GM21737 (cell line): ENCODE measurements around the gene C1QTNF1.

Experiments used
- ATAC-seq: cut with Tn5 transposase; IDR thresholded peaks from one replicate; pipeline ENCODE4 v1.9.1; 2021; ENCODE audit warnings: mild to moderate bottlenecking, moderate library complexity; ENCODE audit not compliant: unreplicated experiment

C1QTNF1 gene

DNA sequence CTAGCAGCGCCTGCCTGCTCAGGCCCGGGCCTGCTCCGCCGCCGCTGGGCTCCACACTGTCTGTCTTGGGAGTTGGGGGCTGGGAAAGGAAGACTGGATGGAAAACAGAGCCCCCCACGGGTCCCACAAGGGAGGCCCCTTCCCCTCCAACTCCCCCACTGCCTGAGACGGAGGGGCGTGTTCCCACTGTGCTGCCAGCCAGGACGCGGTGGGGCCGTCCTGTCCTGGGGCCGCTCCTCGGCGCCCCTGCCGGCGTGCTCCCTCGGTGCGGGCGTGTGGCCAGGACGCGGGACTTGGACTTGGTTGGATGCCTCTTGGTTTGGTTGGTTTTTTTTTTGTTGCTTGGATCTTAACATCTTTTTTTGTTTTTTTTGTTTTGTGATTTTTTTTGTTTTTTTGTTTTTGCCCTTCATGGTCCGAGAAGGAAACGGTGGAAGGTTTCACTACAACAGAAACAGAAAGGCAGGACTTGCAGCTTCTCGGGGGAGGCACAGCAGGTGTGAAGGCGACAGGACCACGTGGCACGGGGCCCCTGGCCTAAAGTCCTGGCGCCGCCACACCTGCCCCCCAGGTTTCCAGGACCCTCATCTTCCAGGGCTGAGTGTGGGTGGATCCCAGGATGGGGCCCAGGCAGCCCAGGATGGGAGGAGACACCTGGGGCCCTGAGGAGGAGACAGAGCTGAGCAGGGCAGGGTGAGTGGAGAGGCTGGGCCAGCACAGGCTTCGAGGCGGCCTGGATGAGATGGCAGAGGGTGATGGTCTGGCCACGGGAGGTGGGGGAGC is 66.7 kb downstream of the C1QTNF1 start:
- ATAC-seq, result no peak

- ATAC-seq, result no peak
Measured at GRCh38 chr17:79091226-79091670, 67.3 kb downstream of the C1QTNF1 start.

- ATAC-seq, result no peak
Measured at GRCh38 chr17:79092567-79092966, 68.6 kb downstream of the C1QTNF1 start.

DNA sequence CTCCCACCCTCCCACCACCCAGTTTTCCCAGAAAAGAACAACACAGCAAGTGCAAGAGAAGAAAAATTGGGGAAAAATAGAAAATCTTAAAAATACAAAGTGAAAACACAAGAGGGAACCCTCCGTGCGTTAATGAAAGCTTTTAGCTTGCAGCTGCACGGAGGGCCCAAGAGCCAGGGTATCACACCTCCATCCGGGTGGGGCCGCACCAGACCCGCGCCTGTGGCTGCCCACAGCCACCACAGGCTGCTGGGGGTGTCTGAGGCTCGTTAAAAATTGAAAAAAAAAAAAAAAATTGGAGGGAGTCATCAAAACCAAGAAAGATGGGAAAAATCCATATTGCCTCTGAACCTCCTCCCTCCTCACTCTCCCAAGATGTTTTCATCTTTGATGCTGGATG is 69.3 kb downstream of the C1QTNF1 start:
- ATAC-seq, result no peak

- ATAC-seq, result no peak
Measured at GRCh38 chr17:79094261-79094660, 70.3 kb downstream of the C1QTNF1 start.

DNA sequence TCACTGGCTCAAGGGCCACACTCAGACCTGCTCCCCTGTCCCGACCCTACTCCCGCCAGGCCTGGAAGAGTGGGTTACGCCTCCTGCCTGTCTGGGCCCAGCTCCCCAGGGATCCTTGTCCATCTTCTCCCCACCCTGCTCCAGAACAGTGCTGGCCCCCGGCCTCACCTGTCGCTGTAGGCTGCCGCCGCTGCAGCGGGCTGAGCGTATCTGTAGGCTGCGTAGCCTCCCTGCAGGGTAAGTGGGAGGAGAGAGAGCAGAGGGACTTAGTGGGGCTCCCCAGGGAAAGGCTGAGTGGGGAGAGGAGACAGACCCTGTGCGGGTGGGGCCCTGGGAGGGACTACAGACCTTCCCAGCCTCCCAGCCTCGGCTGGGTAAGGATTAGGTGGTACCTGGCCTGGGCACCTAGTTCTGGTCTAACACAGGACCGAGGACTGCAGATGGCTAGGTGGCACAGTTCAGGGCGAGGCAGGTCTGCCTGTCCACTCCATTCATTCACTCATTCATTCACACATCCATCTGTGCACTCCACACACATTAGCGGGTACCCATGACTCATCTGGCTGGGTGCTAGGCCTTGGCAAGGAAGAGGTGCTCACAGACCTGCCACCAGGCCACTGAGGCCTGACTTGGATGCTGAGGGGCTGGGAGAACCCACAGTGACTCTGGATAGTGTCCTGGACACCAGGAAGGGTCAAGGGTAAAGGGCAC is 71.5 kb downstream of the C1QTNF1 start:
- no peak for ATAC-seq

GRCh38 chr17:79096477-79096876 is 72.5 kb downstream of the C1QTNF1 start:
- no peak for ATAC-seq

DNA sequence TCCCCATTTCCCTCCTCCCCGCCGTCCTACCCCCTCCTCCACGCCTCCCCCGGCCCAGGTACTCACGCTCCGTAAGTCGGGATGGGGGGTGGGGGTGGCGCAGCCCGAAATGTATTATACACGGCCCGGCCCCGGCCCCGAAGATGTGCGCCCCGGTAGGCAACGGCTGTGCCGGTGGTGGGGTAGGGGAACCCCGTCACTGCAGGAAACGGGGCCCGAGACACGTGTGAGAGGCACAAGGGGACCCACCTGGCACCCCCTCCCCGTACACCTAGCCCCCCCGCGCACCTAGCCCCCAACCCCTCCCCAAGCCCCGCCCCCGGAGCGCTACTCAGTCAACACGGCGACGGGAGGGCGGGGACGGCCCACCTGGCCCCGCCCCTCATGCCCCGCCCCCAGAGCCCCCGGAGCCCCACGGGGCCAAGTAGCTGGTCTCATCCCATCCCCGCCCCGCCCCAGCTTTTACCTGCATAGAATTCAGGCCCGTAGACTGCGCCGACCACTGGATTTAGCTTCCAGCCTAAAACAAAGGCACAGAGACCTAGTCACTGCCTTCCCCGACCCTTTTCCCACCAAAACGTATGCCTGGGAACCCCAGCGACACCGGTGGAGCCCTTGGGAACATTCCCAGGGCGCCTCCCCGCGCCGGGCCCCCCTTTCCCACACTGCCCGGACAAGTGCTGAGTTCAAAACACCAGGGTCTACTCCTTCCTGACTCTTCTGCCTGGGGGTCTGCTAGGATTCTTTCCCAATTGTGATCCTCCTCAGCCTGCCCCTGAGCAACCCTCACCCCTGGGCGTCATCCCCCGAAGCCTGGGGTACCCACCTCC is 73.5 kb downstream of the C1QTNF1 start:
- no peak for ATAC-seq

- no peak for ATAC-seq
Measured at GRCh38 chr17:79098282-79098867, 74.4 kb downstream of the C1QTNF1 start.
